KOPT-K1 (cell line): ENCODE measurements around the gene PDE6H.

Experiments used
- H3K27ac ChIP-seq: fragments of 200-600 bp; sonication (generic); 2 replicates; pipeline ENCODE4 v1.5.1; 2016; ENCODE audit warnings: antibody characterized with exemption, mild to moderate bottlenecking, low read depth, low read length; ENCODE audit not compliant: poor library complexity, severe bottlenecking
- H3K36me3 ChIP-seq: fragments of 200-600 bp; sonication (generic); 2 replicates; pipeline ENCODE4 v1.5.1; 2017; ENCODE audit warnings: antibody characterized with exemption, mild to moderate bottlenecking, low read length, moderate library complexity; ENCODE audit not compliant: insufficient read depth
- H3K9me3 ChIP-seq: fragments of 200-600 bp; sonication (generic); 2 replicates; pipeline ENCODE4 v1.5.1; 2017; ENCODE audit warnings: antibody characterized with exemption, low read length, mild to moderate bottlenecking; ENCODE audit not compliant: insufficient read depth, poor library complexity, severe bottlenecking

The PDE6H gene

DNA sequence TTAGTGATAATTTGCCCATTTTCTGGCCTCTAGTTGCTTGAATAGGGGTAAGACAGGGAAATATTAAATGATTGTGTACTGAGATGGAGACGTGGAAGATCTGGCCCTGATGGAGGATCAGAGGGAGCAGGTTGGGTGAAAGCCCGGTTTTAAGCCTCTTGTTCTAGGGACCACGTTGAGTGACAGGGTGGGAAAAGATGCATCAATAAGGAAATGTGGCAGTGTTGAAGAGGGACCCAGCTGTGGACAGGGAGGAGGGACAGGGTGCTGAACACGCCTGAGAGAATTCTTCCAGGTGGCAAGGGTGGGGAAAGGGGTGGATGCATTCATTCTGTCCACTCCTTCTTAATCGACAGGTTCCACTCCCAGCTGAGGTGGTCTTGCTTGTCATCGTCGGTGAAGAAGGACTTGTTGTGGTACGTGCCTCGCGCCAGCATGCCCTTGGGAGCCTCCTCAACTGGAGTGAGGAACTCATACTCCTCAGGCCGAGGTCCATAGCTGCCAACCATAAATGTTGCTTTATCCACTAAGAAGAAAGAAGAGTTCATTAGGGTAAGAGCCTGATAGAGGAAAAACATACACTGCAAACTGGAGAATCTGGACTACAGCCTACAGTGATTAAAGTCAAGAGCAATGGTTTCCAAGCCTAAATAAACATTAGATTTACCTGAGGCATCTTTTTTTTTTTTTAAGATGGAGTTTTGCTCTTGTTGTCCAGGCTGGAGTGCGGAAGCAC lies 30.5 kb upstream of the PDE6H start:
- peaks cover 99% of the 10 kb centered on the region for H3K36me3 ChIP-seq
- H3K9me3 ChIP-seq = no peaks in the 10 kb centered on the region
- no peak overlapping the region for H3K27ac ChIP-seq

DNA sequence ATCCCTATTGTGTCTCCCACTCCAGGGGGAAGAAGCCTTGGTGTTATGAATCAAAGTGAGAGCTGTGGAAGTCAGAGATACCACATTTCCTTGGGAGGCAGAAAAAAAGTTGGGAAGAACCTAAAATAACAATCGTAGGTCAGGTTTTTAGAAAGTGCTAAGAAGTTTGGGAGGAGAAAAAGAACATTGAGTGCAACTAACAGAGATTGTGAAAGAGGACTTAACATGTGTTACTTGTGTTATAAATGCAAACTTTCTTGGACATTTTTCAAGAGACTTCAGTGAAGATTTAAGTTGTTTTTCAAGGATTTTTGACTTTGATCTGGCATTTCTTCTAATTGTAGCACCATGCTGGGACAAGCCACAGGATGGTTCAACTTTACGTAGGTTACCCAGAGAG lies 26.7 kb upstream of the PDE6H start:
- Histone ChIP-seq H3K36me3 (peaks cover 98% of the 10 kb centered on the region), H3K27ac (peak overlapping the region; percentile 94), H3K9me3 (no peaks in the 10 kb centered on the region)

DNA sequence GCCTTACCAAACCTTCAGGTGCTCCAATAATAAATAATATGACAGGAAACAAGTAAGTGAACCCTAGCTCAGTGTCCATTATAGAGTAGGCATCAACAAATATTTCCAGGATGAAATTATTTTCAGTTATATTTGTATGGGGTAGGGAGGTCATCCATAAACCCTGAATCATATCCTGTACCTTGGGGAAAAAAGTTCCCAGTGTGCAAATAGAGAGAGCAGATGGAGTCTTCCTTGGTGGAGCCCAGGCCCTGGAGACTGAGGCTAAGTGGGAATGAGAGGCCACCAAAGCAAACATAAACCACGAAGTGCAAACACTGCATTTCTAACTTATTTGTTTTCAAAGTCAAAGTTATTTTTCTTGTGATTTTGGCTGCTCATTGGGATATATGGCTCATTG lies 26.0 kb upstream of the PDE6H start:
- Histone ChIP-seq H3K27ac (peak overlapping the region; percentile 94), H3K9me3 (no peaks in the 10 kb centered on the region), H3K36me3 (peaks cover 98% of the 10 kb centered on the region)

DNA sequence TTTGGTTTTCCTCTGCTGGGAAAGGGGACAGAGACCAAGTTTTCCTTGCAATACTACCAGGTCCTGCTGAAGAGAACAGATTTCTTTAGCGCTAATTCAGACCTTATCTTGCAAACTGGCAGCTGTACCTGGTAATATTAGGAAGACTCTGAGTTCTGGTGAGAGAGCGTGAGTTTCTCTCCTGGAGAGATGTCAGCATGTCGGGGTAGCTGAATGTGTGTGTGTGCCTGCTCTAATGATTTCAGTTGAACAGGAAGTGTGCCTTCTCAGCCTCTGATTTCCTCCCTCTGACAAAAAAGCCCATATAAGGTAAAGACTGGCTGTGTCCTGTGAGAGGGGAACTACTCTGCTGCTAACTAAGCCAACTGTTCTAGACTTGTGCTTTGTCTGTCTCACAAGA lies 24.2 kb upstream of the PDE6H start:
- Histone ChIP-seq H3K9me3 (no peaks in the 10 kb centered on the region), H3K27ac (peak overlapping the region; percentile 94), H3K36me3 (peaks cover 96% of the 10 kb centered on the region)

DNA sequence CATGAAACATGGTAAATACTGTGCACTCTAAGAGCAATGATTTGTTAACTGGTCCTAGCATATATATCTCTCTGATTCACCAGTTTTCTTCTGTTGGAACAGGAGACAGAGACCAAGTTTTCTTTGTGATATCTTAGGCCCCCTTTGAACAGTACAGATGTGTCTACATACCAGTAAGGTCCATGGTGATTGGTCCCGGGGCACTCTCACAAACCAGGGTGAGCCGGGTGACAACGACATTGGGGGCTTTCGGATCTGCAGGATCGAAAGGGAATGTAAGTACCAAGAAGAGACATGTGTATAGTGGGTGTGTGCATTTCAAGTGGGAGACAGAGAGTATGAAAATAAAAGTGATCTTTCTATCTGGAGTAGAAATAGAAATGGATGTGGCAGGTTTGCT lies 23.2 kb upstream of the PDE6H start:
- Histone ChIP-seq H3K36me3 (peaks cover 97% of the 10 kb centered on the region), H3K9me3 (no peaks in the 10 kb centered on the region), H3K27ac (peak overlapping the region; percentile 94)

DNA sequence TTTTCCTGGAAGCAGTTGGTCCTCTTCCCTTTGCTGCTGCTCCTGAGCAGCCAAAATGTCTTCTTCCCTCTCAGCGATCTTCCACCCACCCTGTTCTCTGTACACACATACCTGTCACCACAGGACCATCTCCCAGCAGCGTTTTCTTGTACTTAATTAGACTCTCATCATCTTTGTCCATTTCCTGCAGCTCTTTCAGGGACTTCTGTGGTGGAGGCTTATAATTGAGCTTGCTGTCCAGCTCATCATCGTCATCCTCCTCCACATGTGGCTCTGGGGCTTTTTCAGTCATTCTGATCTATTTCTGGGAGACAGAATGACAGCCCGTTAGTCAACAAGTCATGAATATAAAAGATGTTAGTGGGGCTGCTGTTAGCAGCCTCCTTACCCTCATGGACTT lies 22.4 kb upstream of the PDE6H start:
- no peaks in the 10 kb centered on the region for H3K9me3 ChIP-seq
- H3K36me3 ChIP-seq = peaks cover 90% of the 10 kb centered on the region
- peak overlapping the region; percentile 94 for H3K27ac ChIP-seq

DNA sequence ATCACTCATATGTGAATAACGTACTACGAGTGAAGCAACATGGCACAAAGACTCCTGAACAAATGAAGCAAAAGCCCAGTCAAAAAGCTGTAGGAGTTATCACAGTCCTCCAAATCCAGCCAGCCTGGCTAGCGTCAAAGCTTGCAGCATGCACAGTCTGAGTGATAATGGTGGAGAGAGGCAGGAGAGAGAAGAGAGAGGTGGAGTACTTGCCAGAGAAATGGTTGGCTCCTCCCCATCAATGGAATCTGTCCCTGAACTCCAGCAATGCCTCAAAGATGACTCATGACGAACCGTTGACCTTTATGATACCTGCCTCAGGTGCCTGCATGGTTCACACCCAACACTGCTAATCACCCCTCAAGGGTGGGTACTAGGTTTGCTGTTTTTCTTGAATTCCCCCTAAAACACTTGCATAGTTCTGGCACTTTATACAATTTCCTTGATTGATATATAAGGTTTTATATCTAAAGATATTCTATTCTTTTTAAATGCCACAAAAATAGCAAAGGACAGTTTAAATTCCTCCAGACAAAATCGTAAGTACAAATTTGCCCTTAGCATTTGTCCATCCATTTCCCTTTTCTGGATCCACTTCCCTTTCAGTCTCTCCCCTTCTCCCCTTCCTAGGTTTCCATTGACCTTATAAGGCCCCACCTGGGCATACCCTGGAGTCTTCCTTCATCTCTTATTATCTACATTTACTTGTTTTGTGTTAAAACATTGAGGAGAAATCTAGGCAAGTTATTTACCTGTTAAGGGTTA lies 21.7 kb upstream of the PDE6H start:
- peaks cover 90% of the 10 kb centered on the region for H3K36me3 ChIP-seq
- no peaks in the 10 kb centered on the region for H3K9me3 ChIP-seq
- H3K27ac ChIP-seq = peak overlapping the region; percentile 94

DNA sequence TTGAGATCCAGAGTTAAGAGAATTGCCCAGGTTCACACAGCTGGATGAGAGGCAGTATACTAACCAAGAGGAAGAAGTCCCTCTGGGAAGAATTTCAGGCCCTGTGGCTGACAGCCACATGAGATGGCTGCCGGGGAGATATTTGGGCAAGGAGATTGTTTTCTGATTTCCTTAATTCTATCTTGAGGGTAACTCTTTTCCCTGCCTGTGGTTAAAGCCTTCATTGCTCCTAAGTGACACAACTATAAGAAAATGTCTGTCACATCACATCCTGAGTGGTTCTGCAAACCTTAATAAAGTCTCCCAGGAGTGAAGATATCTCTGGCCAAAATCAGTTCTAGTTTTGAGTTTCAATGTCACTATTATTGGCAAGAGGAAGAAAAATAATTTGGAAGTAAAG lies 21.0 kb upstream of the PDE6H start:
- H3K9me3 ChIP-seq = no peaks in the 10 kb centered on the region
- H3K27ac ChIP-seq = peak overlapping the region; percentile 94
- peaks cover 90% of the 10 kb centered on the region for H3K36me3 ChIP-seq

DNA sequence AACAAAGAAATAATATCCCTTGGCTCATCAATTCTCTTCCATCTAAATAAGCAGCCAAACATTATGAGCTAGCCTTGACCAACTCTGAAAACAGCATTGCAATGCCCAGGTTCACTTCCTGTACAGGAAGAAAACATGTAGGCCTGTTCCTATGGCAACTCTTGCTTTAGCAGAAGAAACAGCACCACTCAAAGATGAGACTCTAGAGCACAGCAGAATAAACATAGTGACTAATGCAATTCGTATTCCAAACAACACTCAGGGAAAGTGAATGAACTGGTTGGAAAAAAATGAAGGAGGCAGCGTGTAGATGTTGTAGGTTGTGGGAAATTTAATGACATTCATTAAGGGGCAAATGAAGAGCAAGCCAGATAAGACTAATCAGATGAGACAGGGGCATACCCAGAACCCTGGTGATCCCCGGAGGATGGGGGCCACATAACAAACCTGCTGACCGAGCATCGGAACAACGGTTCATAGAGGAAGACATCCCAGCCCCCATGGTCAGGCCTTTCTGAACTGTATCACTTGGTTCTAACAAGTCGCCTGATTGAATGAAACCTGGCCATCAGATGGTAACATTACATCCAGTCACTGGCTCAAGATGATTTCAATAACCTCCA lies 20.4 kb upstream of the PDE6H start:
- no peaks in the 10 kb centered on the region for H3K9me3 ChIP-seq
- peaks cover 90% of the 10 kb centered on the region for H3K36me3 ChIP-seq
- H3K27ac ChIP-seq = peak overlapping the region; percentile 94

DNA sequence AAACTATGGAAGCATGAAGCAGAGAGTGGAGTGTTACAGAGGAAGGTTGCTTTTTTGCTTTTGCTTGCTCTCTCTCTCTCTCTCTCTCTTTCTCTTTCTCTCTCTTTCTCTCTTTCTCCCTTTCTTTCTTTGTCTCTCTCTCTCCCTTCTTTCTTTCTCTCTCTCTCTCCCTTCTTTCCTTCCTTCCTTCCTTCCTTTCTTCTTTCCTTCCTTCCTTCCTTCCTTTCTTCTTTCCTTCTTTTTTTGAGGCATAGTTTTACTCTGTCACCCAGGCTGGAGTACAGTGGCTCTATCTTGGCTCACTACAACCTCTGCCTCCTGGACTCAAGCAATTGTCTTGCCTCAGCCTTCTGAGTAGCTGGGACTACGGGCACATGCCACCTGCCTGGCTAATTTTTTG lies 19.1 kb upstream of the PDE6H start:
- H3K36me3 ChIP-seq = peaks cover 90% of the 10 kb centered on the region
- H3K9me3 ChIP-seq = no peaks in the 10 kb centered on the region
- H3K27ac ChIP-seq = peak overlapping the region; percentile 94

DNA sequence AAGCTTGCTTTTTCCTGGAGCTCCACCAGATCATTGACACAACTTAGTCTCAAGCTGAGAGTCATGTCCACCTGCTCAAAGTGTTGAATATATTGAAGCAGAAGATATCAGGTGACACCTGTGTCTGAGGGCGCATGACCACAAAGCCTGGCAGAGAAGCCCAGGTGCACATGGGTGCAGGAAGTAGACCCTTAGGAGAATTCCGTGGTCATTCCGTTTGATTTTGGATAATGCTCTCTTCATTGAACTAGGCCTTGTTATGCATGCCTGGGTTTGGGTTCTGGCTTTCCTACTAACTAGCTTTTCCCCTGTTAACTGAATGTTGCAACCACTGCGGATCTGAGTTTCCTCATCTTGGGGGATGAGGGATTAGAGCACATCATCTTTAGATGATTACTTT lies 18.6 kb upstream of the PDE6H start:
- no peaks in the 10 kb centered on the region for H3K9me3 ChIP-seq
- H3K27ac ChIP-seq = peak overlapping the region; percentile 94
- peaks cover 90% of the 10 kb centered on the region for H3K36me3 ChIP-seq

DNA sequence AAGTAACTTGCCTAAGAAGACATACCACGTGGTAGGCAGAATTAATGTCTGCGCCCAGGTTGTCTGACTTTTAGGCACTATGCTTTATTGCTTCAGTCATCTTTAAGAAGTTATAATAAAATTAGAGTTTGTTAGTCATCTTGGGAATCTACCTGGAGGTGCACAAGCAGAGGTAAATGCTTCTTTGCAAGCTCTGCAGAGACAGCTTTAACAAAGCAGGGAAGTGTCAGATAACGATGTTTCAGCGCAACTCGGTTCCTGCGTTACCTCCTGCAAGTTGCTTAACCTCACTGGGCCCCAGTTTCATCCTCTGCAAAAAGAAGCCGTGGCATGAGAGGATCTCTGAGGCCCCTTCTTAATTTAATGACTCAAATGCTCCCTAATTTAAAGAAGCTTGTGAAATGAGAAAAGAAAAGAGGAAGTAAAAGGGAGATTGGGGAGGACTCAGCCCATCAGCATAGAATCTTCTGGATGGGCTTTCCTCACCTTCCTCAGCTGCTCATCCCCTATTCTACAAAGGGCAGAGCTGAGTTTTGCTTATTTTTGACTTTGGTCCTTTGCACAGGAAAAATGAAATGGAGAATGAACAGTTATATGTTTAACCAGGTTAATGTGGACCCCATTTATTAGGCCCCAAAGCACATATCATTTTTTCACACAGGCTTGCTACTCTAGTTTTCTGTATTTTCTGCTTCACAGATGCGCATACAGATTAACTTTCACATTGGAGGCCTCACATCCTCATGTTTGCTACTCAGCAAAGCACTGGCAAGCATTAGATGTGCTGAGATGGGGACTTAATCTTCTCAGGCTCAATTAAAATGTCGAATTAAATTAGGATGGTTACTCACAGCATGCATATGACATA lies 16.6 kb upstream of the PDE6H start:
- Histone ChIP-seq H3K27ac (peak overlapping the region; percentile 99), H3K9me3 (no peaks in the 10 kb centered on the region), H3K36me3 (peaks cover 79% of the 10 kb centered on the region)

DNA sequence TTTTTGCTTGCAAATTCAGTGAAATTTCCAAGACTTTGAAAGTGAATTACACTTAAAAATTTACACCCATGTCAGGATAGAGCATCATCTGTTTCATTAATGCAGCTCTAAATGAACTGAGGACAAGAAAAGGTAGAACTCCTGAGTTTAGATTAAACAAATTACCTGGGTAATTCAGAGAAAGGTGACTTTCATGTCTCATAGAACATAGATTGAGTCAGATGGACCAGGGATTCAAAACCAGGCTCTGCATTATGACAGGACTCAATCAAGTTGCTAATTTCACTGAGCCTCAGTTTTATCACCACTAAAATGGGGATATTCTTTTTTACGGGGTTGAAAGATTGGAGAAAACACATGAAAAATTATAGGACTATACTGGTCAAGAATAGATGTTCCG lies 15.9 kb upstream of the PDE6H start:
- peak overlapping the region; percentile 99 for H3K27ac ChIP-seq
- no peaks in the 10 kb centered on the region for H3K9me3 ChIP-seq
- peaks cover 73% of the 10 kb centered on the region for H3K36me3 ChIP-seq

DNA sequence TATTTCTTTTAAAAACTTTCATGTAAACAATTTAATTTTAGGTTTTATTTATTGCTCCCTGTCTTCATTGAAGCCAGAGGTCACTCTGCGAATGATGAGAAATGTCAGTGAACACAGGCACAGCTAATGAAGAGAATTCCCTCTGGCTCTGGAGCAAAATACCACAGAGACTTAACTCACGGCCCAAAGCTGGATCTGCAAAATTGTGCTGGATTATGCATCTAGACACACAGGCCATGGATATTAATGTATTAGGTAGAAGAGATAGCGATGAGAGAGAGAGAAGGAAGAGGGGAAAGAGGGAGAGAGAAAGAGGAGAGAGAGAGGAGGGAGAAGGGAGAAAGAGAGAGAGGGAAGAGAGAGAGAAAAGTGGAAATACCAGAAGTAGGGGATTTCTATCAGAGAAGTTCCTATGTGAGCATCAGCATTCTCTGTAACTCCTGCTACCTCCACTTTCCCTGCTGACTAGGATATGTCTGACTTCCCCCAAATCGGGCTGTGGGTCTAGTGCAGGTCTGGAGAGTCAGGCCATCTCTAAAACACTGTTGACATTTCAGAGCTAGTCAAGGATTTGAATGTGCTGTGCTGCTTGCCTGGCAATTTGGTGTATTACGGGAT lies 15.2 kb upstream of the PDE6H start:
- H3K36me3 ChIP-seq = peaks cover 67% of the 10 kb centered on the region
- no peaks in the 10 kb centered on the region for H3K9me3 ChIP-seq
- H3K27ac ChIP-seq = peak overlapping the region; percentile 99
